SU-DHL-6 (cell line): Measurements from ENCODE around the gene ATOSA.

Experiments
- H2AFZ ChIP-seq: fragments of 200-600 bp; sonication (generic); 2 replicates; pipeline ENCODE4 v1.6.1; 2014; ENCODE audit warnings: low read depth, mild to moderate bottlenecking, moderate library complexity, mixed read lengths, antibody characterized with exemption, low read length; ENCODE audit not compliant: severe bottlenecking
- H3F3A ChIP-seq: fragments of 200-600 bp; shearing (Covaris generic); 2 replicates; pipeline ENCODE4 v1.6.0; 2016; ENCODE audit warnings: antibody characterized with exemption, mild to moderate bottlenecking; ENCODE audit not compliant: insufficient read depth
- H3K27ac ChIP-seq: fragments of 200-600 bp; sonication (generic); 2 replicates; pipeline ENCODE4 v1.5.1; 2016; ENCODE audit warnings: low read depth, mild to moderate bottlenecking, low read length, moderate library complexity, mixed read lengths
- H3K27me3 ChIP-seq: fragments of 200-600 bp; sonication (generic), shearing (Covaris generic); 2 replicates; pipeline ENCODE4 v1.6.0; 2014; ENCODE audit warnings: mild to moderate bottlenecking, low read length
- H3K36me3 ChIP-seq: fragments of 200-600 bp; sonication (generic); 2 replicates; pipeline ENCODE4 v1.6.1; 2014; ENCODE audit warnings: mild to moderate bottlenecking, low read length, mixed read lengths
- H3K4me2 ChIP-seq: fragments of 300-600, 200-600 bp; shearing (Covaris generic), sonication (generic); 2 replicates; pipeline ENCODE4 v1.6.0; 2014; ENCODE audit warnings: low read length, low read depth, mild to moderate bottlenecking; ENCODE audit not compliant: poor library complexity, severe bottlenecking
- H3K4me3 ChIP-seq: fragments of 200-600 bp; sonication (generic); 2 replicates; pipeline ENCODE4 v1.5.1; 2014; ENCODE audit warnings: antibody characterized with exemption, low read length, mild to moderate bottlenecking, mixed read lengths; ENCODE audit not compliant: insufficient read depth, poor library complexity, severe bottlenecking
- H3K79me2 ChIP-seq: fragments of 200-600 bp; sonication (generic); 2 replicates; pipeline ENCODE4 v1.6.1; 2014; ENCODE audit warnings: mild to moderate bottlenecking, low read length, moderate library complexity; ENCODE audit not compliant: insufficient read depth
- H3K9ac ChIP-seq: fragments of 200-600 bp; sonication (generic); 2 replicates; pipeline ENCODE4 v1.7.0; 2014; ENCODE audit warnings: mild to moderate bottlenecking, low read length
- H3K9me2 ChIP-seq: fragments of 200-600 bp; sonication (generic); replicated peaks from 2 replicates; pipeline ENCODE4 v1.6.1; 2014; ENCODE audit warnings: low read length; ENCODE audit not compliant: insufficient read depth
- H3K9me3 ChIP-seq: fragments of 200-600 bp; sonication (generic); 2 replicates; pipeline ENCODE4 v1.6.1; 2014; ENCODE audit warnings: low read length, mixed read lengths; ENCODE audit not compliant: insufficient read depth
- H4K20me1 ChIP-seq: fragments of 200-600 bp; sonication (generic); 2 replicates; pipeline ENCODE4 v1.6.1; 2014; ENCODE audit warnings: low read depth, mild to moderate bottlenecking, antibody characterized with exemption, low read length, moderate library complexity, mixed read lengths
- CTCF ChIP-seq: fragments of 200-600 bp; sonication (generic); IDR thresholded peaks from one replicate; pipeline ENCODE4 v1.5.1; 2017; ENCODE audit warnings: antibody characterized with exemption, mild to moderate bottlenecking, low read length, moderate library complexity; ENCODE audit not compliant: insufficient read depth, poor library complexity, severe bottlenecking
- EZH2phosphoT487 ChIP-seq: fragments of 200-600 bp; sonication (generic), shearing (Covaris generic); conservative IDR thresholded peaks from 2 replicates; pipeline ENCODE4 v1.6.1; 2018; ENCODE audit warnings: mild to moderate bottlenecking, antibody characterized with exemption, low read length, moderate library complexity, mixed read lengths

The ATOSA gene

GRCh38 chr15:52699457-52699856, 20.3 kb upstream of the ATOSA start:
- Histone ChIP-seq H3K79me2 (peaks cover 8% of the 10 kb centered on the region; the same call in 1 of the 2 replicates), H2AFZ (no peak overlapping the region)
- TF ChIP-seq CTCF (no peak), EZH2phosphoT487 (no peak)

GRCh38 chr15:52698514-52698913, 19.3 kb upstream of the ATOSA start:
- H3K4me2 ChIP-seq: no peak overlapping the region
- H3F3A ChIP-seq: no peaks in the 10 kb centered on the region
- TF ChIP-seq CTCF (no peak), EZH2phosphoT487 (no peak)
- no peaks in the 10 kb centered on the region for H4K20me1 ChIP-seq
- H3K4me3 ChIP-seq: no peak overlapping the region
- H2AFZ ChIP-seq: no peak overlapping the region
- H3K36me3 ChIP-seq: no peaks in the 10 kb centered on the region
- H3K9me3 ChIP-seq: no peaks in the 10 kb centered on the region
- no peaks in the 10 kb centered on the region for H3K27me3 ChIP-seq
- no peak overlapping the region for H3K9ac ChIP-seq
- no peak overlapping the region for H3K27ac ChIP-seq
- peaks cover 8% of the 10 kb centered on the region; the same call in 1 of the 2 replicates for H3K79me2 ChIP-seq
- H3K9me2 ChIP-seq: no peaks in the 10 kb centered on the region

More at GRCh38 chr15:52699457-52699856, 20.3 kb upstream of the ATOSA start:
- Histone ChIP-seq H3K27me3 (no peaks in the 10 kb centered on the region), H3K9ac (no peak overlapping the region), H3K9me2 (no peaks in the 10 kb centered on the region), H3K4me3 (no peak overlapping the region), H3K36me3 (no peaks in the 10 kb centered on the region), H3K4me2 (no peak overlapping the region), H4K20me1 (no peaks in the 10 kb centered on the region), H3K27ac (no peak overlapping the region), H3F3A (no peaks in the 10 kb centered on the region), H3K9me3 (no peaks in the 10 kb centered on the region)

GRCh38 chr15:52697051-52697450, 17.9 kb upstream of the ATOSA start:
- Histone ChIP-seq H3K27me3 (no peaks in the 10 kb centered on the region), H3K9ac (no peak overlapping the region), H3K4me2 (no peak overlapping the region), H3K79me2 (no peaks in the 10 kb centered on the region), H2AFZ (no peak overlapping the region), H3K36me3 (no peaks in the 10 kb centered on the region), H3K9me3 (no peaks in the 10 kb centered on the region), H3K27ac (no peak overlapping the region), H3K4me3 (no peak overlapping the region), H3K9me2 (no peaks in the 10 kb centered on the region), H3F3A (no peaks in the 10 kb centered on the region), H4K20me1 (no peaks in the 10 kb centered on the region)
- TF ChIP-seq EZH2phosphoT487 (no peak), CTCF (no peak)

GRCh38 chr15:52695154-52695553, 16.0 kb upstream of the ATOSA start:
- H3K27me3 ChIP-seq: no peaks in the 10 kb centered on the region
- H3K4me3 ChIP-seq: no peak overlapping the region
- no peak overlapping the region for H3K4me2 ChIP-seq
- no peaks in the 10 kb centered on the region for H4K20me1 ChIP-seq
- no peaks in the 10 kb centered on the region for H3K79me2 ChIP-seq
- H3K27ac ChIP-seq: no peak overlapping the region
- TF ChIP-seq EZH2phosphoT487 (no peak), CTCF (no peak)
- no peak overlapping the region for H2AFZ ChIP-seq
- H3K9me2 ChIP-seq: no peaks in the 10 kb centered on the region
- H3K9ac ChIP-seq: no peak overlapping the region
- H3K9me3 ChIP-seq: no peaks in the 10 kb centered on the region
- no peaks in the 10 kb centered on the region for H3F3A ChIP-seq
- no peaks in the 10 kb centered on the region for H3K36me3 ChIP-seq
